Endothelial cell (in vitro differentiated cells): ENCODE measurements around the gene S100A11. TPM values are rescaled to one million over a fixed set of nuclear protein-coding genes. Genes with fewer than 3 reads are reported as not detected.

ENCODE experiments used
- DNase-seq: peaks from one replicate; pipeline ENCODE4 v3.0.0; 2021; ENCODE audit warnings: low spot score
- H3K27ac Mint-ChIP-seq: one replicate; pipeline ENCODE4 v1.8.0; 2021; ENCODE audit warnings: mixed read lengths, inconsistent platforms; ENCODE audit not compliant: unreplicated experiment
- H3K27me3 Mint-ChIP-seq: one replicate; pipeline ENCODE4 v1.8.0; 2021; ENCODE audit warnings: mild to moderate bottlenecking, moderate library complexity, mixed read lengths, inconsistent platforms; ENCODE audit not compliant: unreplicated experiment
- H3K36me3 Mint-ChIP-seq: one replicate; pipeline ENCODE4 v1.8.0; 2021; ENCODE audit warnings: mild to moderate bottlenecking, low read depth, mixed read lengths, inconsistent platforms; ENCODE audit not compliant: unreplicated experiment
- H3K4me1 Mint-ChIP-seq: one replicate; pipeline ENCODE4 v1.8.0; 2021; ENCODE audit warnings: mild to moderate bottlenecking, mixed read lengths, inconsistent platforms; ENCODE audit not compliant: unreplicated experiment
- H3K4me3 Mint-ChIP-seq: one replicate; pipeline ENCODE4 v1.8.0; 2021; ENCODE audit warnings: mild to moderate bottlenecking, mixed read lengths, inconsistent platforms; ENCODE audit not compliant: unreplicated experiment
- H3K9me3 Mint-ChIP-seq: one replicate; pipeline ENCODE4 v1.8.0; 2021; ENCODE audit warnings: mixed read lengths, inconsistent platforms; ENCODE audit not compliant: unreplicated experiment
- CTCF ChIP-seq: fragments of 200-600 bp; sonication (generic); IDR thresholded peaks from one replicate; pipeline ENCODE4 v1.5.0; 2021; ENCODE audit warnings: antibody characterized with exemption; ENCODE audit not compliant: unreplicated experiment
- total RNA-seq: library from RNA; stranded (reverse); fragmentation: NEBNext Ultra II Directional; extraction: Animal tissue kit (Norgen Biotek cat#: 25700); gene quantifications from one replicate; pipeline ENCODE4 v1.2.1, GENCODE V29; 2021; ENCODE audit not compliant: unreplicated experiment

The S100A11 gene
- total RNA-seq, 1 donor from 2014 or later: 1,124 TPM

- Mint-ChIP-seq H3K4me3 (no peak overlapping the region), H3K27ac (no peak overlapping the region), H3K9me3 (no peaks in the 10 kb centered on the region), H3K4me1 (peaks cover 11% of the 10 kb centered on the region), H3K36me3 (no peaks in the 10 kb centered on the region), H3K27me3 (peaks cover 5% of the 10 kb centered on the region)
- no peak for TF ChIP-seq CTCF
- DNase-seq: no peak
Measured at GRCh38 chr1:151995774-151996173, 41.0 kb downstream of the S100A11 start.

DNA sequence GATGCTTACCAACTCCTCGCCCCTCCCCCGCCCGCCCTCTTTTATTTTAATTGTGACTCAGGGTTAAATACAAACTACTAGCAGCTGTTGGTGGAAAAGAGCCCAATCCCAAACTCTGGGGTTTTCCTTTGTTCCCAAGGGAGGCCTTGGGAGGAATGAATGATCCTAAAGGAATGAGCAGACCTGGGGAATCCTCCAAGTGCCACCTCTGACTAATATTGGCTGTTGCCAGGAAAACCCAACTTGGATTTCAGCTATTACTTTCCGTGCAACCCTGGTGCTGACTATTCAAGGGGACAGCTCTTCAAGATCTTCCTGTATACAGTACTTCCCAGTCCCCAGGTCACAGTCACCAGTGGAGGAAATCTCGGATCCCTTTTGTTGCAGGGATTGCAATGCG is 41.8 kb downstream of the S100A11 start:
- no peak for DNase-seq
- H3K36me3 Mint-ChIP-seq: no peaks in the 10 kb centered on the region
- peaks cover 14% of the 10 kb centered on the region for H3K4me1 Mint-ChIP-seq
- no peak for TF ChIP-seq CTCF
- H3K27me3 Mint-ChIP-seq: peaks cover 5% of the 10 kb centered on the region
- H3K9me3 Mint-ChIP-seq: no peaks in the 10 kb centered on the region
- no peak overlapping the region for H3K27ac Mint-ChIP-seq
- peak overlapping the region; percentile 43 for H3K4me3 Mint-ChIP-seq

- H3K9me3 Mint-ChIP-seq: no peaks in the 10 kb centered on the region
- no peaks in the 10 kb centered on the region for H3K36me3 Mint-ChIP-seq
- peak; percentile 60 for DNase-seq
- peaks cover 23% of the 10 kb centered on the region for H3K4me1 Mint-ChIP-seq
- H3K27me3 Mint-ChIP-seq: peaks cover 5% of the 10 kb centered on the region
- H3K27ac Mint-ChIP-seq: peak within 1 kb of the TSS; percentile 81
- peak within 1 kb of the TSS; percentile 95 for H3K4me3 Mint-ChIP-seq
- TF ChIP-seq CTCF: no peak
Measured at GRCh38 chr1:151993734-151994496, 42.9 kb downstream of the S100A11 start, which contains the start of gene S100A10. Gene S100A10, minus strand, starts transcription at chr1:151993859. Its CDS starts 7,629 bp downstream, at chr1:151986230.

GRCh38 chr1:151993084-151993733 is 43.6 kb downstream of the S100A11 start:
- peak; percentile 35 for DNase-seq
- no peak for TF ChIP-seq CTCF
- Mint-ChIP-seq H3K9me3 (no peaks in the 10 kb centered on the region), H3K36me3 (no peaks in the 10 kb centered on the region), H3K27me3 (peaks cover 5% of the 10 kb centered on the region), H3K4me3 (peak overlapping the region; percentile 95), H3K4me1 (peaks cover 29% of the 10 kb centered on the region), H3K27ac (peak overlapping the region; percentile 81)
